ENCODE results near the gene LRP8. TPM values are rescaled to one million over a fixed set of nuclear protein-coding genes. Genes with fewer than 3 reads are reported as not detected.

Gene LRP8
- polyA plus RNA-seq, 1 donor (not counting 4 experiments of a cell fraction or from before 2014, with no cell fraction given): 31.0 TPM

- no peak for FAIRE-seq
These were observed 10.9 kb downstream of the LRP8 start for GRCh38 chr1:53316766-53317581.

GRCh38 chr1:53316424-53316765 is 11.5 kb downstream of the LRP8 start:
- Histone ChIP-seq H3K4me1 (ENCODE audit: control insufficient read depth, extremely low read depth, insufficient read depth, low read length) (no peaks in the 10 kb centered on the region), H4K20me1 (ENCODE audit: control insufficient read depth, extremely low read depth, insufficient read depth, low read length) (no peaks in the 10 kb centered on the region), H3K4me2 (ENCODE audit: control insufficient read depth, extremely low read depth, insufficient read depth, low read depth, low read length) (no peak overlapping the region), H3K27ac (ENCODE audit: control insufficient read depth, insufficient read depth, low read length) (no peak overlapping the region), H3K36me3 (ENCODE audit: control insufficient read depth in 2 of 2, extremely low read depth in 1 of 2, insufficient read depth in 2 of 2, low read length in 2 of 2) (peaks cover 10 to 35% of the 10 kb centered on the region in 2 experiments), H3K27me3 (ENCODE audit: control insufficient read depth, extremely low read depth, insufficient read depth, low read length) (no peaks in the 10 kb centered on the region), H3K9ac (ENCODE audit: control insufficient read depth, extremely low read depth, insufficient read depth, low read length) (no peak overlapping the region), H3K9me3 (ENCODE audit: control insufficient read depth, low read depth, low read length) (no peaks in the 10 kb centered on the region), H3K79me2 (ENCODE audit: control insufficient read depth, insufficient read depth, low read length) (peaks cover 50% of the 10 kb centered on the region), H3K4me3 (ENCODE audit: control insufficient read depth in 2 of 3, extremely low read depth in 1 of 3, insufficient read depth in 2 of 3, low read depth in 1 of 3, low read length in 3 of 3) (no peak overlapping the region), H2AFZ (ENCODE audit: control insufficient read depth, low read length) (no peak overlapping the region), H3K9me1 (ENCODE audit: control insufficient read depth, extremely low read depth, insufficient read depth, low read length) (no peaks in the 10 kb centered on the region)
- FAIRE-seq (no peak), DNase-seq (ENCODE audit: low read depth, low spot score) (no peak)
- dilution Hi-C loops (cut with MboI; ENCODE audit: extremely low pct_ligation_motif_present, low sequenced_read_pairs): no loop called here
- TF ChIP-seq EZH2 (IDR thresholded peaks at IDR 0.05; ENCODE audit: low read length): no peak
- TF ChIP-seq CTCF (optimal IDR thresholded peaks at IDR 0.05 in 1 of 3, IDR thresholded peaks at IDR 0.05 in 1 of 3, conservative IDR thresholded peaks at IDR 0.05 in 1 of 3; ENCODE audit: extremely low read depth in 1 of 3, insufficient read depth in 2 of 3, low read length in 3 of 3): no peak

More at GRCh38 chr1:53316766-53317581, 10.9 kb downstream of the LRP8 start:
- peaks cover 10 to 35% of the 10 kb centered on the region in 2 experiments for H3K36me3 ChIP-seq (ENCODE audit: control insufficient read depth in 2 of 2, extremely low read depth in 1 of 2, insufficient read depth in 2 of 2, low read length in 2 of 2)
- no peak for DNase-seq (ENCODE audit: low read depth, low spot score)
- H3K9me3 ChIP-seq (ENCODE audit: control insufficient read depth, low read depth, low read length): no peaks in the 10 kb centered on the region
- H3K9me1 ChIP-seq (ENCODE audit: control insufficient read depth, extremely low read depth, insufficient read depth, low read length): no peaks in the 10 kb centered on the region
- H3K9ac ChIP-seq (ENCODE audit: control insufficient read depth, extremely low read depth, insufficient read depth, low read length): no peak overlapping the region
- no peak overlapping the region for H3K4me3 ChIP-seq (ENCODE audit: control insufficient read depth in 2 of 3, extremely low read depth in 1 of 3, insufficient read depth in 2 of 3, low read depth in 1 of 3, low read length in 3 of 3)
- TF ChIP-seq CTCF (optimal IDR thresholded peaks at IDR 0.05 in 1 of 3, IDR thresholded peaks at IDR 0.05 in 1 of 3, conservative IDR thresholded peaks at IDR 0.05 in 1 of 3; ENCODE audit: extremely low read depth in 1 of 3, insufficient read depth in 2 of 3, low read length in 3 of 3) (no peak), EZH2 (IDR thresholded peaks at IDR 0.05; ENCODE audit: low read length) (no peak)
- H3K4me2 ChIP-seq (ENCODE audit: control insufficient read depth, extremely low read depth, insufficient read depth, low read depth, low read length): no peak overlapping the region
- H3K27me3 ChIP-seq (ENCODE audit: control insufficient read depth, extremely low read depth, insufficient read depth, low read length): no peaks in the 10 kb centered on the region
- H3K27ac ChIP-seq (ENCODE audit: control insufficient read depth, insufficient read depth, low read length): no peak overlapping the region
- no peak overlapping the region for H2AFZ ChIP-seq (ENCODE audit: control insufficient read depth, low read length)
- H4K20me1 ChIP-seq (ENCODE audit: control insufficient read depth, extremely low read depth, insufficient read depth, low read length): no peaks in the 10 kb centered on the region
- H3K4me1 ChIP-seq (ENCODE audit: control insufficient read depth, extremely low read depth, insufficient read depth, low read length): no peaks in the 10 kb centered on the region
- dilution Hi-C loops (cut with MboI; ENCODE audit: extremely low pct_ligation_motif_present, low sequenced_read_pairs): no loop called here
- peaks cover 49% of the 10 kb centered on the region for H3K79me2 ChIP-seq (ENCODE audit: control insufficient read depth, insufficient read depth, low read length)
